Panc1 (cell line): Measurements from ENCODE around the gene SPATA6L. TPM values are rescaled to one million over a fixed set of nuclear protein-coding genes. Genes with fewer than 3 reads are reported as not detected.

ENCODE experiments used
- ATAC-seq: fragments of 200-7000 bp; cut with Tn5 transposase; 2 replicates; pipeline ENCODE4 v1.9.1; 2020; ENCODE audit warnings: mild to moderate bottlenecking, moderate library complexity
- BruUV-seq: library from RNA; stranded (reverse); fragments of 400-500 nt; replicated peaks from 2 replicates; lab custom pipeline; 2021; lab: Mats Ljungman, UMichigan
- CTCF ChIA-PET: fragments of 300-600 bp; sonication (Branson Sonifier 250); formaldehyde crosslinking; loops from one replicate; lab custom pipeline; 2022; ENCODE audit warnings: antibody characterized with exemption; lab: Charles Lee
- POLR2A ChIA-PET: fragments of 300-600 bp; sonication (Branson Sonifier 250); formaldehyde crosslinking; loops from one replicate; lab custom pipeline; 2022; ENCODE audit warnings: antibody characterized with exemption; lab: Charles Lee
- DNase-seq: peaks from one replicate; pipeline ENCODE4 v3.0.0-alpha.2; 2010; ENCODE audit warnings: low read depth, low spot score
- H3K27ac ChIP-seq: 2 replicates; pipeline ENCODE4 v1.5.1; 2011; ENCODE audit warnings: mild to moderate bottlenecking, low read length, inconsistent platforms
- H3K27me3 ChIP-seq: fragments of 200-500 bp; sonication (Bioruptor generic); 2 replicates; pipeline ENCODE4 v1.6.0; 2014; ENCODE audit warnings: low read length, inconsistent platforms; ENCODE audit not compliant: control insufficient read depth, insufficient read depth
- H3K36me3 ChIP-seq: fragments of 200-500 bp; sonication (Bioruptor generic); 2 replicates; pipeline ENCODE4 v1.5.1; 2014; ENCODE audit warnings: inconsistent platforms, mild to moderate bottlenecking, low read length, moderate library complexity; ENCODE audit not compliant: control insufficient read depth, insufficient read depth
- H3K4me1 ChIP-seq: 2 replicates; pipeline ENCODE4 v1.5.1; 2011; ENCODE audit warnings: inconsistent platforms, mild to moderate bottlenecking, low read length, moderate library complexity; ENCODE audit not compliant: control insufficient read depth, insufficient read depth
- H3K4me3 ChIP-seq, 2 experiments: 2 replicates each; pipeline ENCODE4 v1.5.1; 2011 to 2012; ENCODE audit warnings: low read depth in 2 of 2, low read length in 2 of 2, mild to moderate bottlenecking in 2 of 2, inconsistent platforms in 1 of 2, moderate library complexity in 1 of 2
- H3K9me3 ChIP-seq: fragments of 200-500 bp; sonication (Bioruptor generic); 2 replicates; pipeline ENCODE4 v1.5.1; 2014; ENCODE audit warnings: low read depth, mild to moderate bottlenecking, inconsistent platforms, low read length, moderate library complexity; ENCODE audit not compliant: control insufficient read depth, insufficient read depth
- POLR2AphosphoS5 ChIP-seq: IDR thresholded peaks from 2 replicates; pipeline ENCODE4 v1.6.1; 2012; ENCODE audit warnings: mild to moderate bottlenecking, low read depth, low read length, moderate library complexity
- SIN3A ChIP-seq: IDR thresholded peaks from 2 replicates; pipeline ENCODE4 v1.6.1; 2012; ENCODE audit warnings: low read depth, mild to moderate bottlenecking, low read length, moderate library complexity, borderline replicate concordance; ENCODE audit not compliant: insufficient read depth
- TCF7L2 ChIP-seq: IDR thresholded peaks from 2 replicates; pipeline ENCODE4 v1.6.1; 2011; ENCODE audit warnings: mild to moderate bottlenecking, low read depth, low read length, inconsistent platforms
- in situ Hi-C: cut with HindIII; loops from 2 replicates; pipeline ENCODE4 v1.10.0; 2016; ENCODE audit warnings: low sequenced_read_pairs, low pct_unique_long_range_greater_than_20kb
- intact Hi-C: fragments of 100-400 bp; cut with micrococcal nuclease; formaldehyde crosslinking; loops from one replicate; pipeline ENCODE4 v1.10.0; 2022; ENCODE audit not compliant: unreplicated experiment
- total RNA-seq: library from RNA; stranded (reverse); gene quantifications from one replicate; pipeline ENCODE4 v1.2.1, GENCODE V29; 2021; ENCODE audit not compliant: unreplicated experiment
- TF ChIP-seq, protein P1 (sequence below), 2 experiments: IDR thresholded peaks; 2 replicates each; pipeline ENCODE4 v1.6.1; 2011 to 2012; ENCODE audit warnings: low read depth in 2 of 2, control low read depth in 1 of 2, low read length in 1 of 2, mild to moderate bottlenecking in 1 of 2, moderate library complexity in 1 of 2; ENCODE audit not compliant: insufficient read depth in 1 of 2
- TF ChIP-seq, protein P2 (sequence below): fragments of 450-650 bp; IDR thresholded peaks from 2 replicates; pipeline ENCODE4 v1.5.1; 2017; ENCODE audit warnings: mild to moderate bottlenecking

Gene SPATA6L
- total RNA-seq, 1 experiment from 2014 or later: 0.13 TPM

DNA sequence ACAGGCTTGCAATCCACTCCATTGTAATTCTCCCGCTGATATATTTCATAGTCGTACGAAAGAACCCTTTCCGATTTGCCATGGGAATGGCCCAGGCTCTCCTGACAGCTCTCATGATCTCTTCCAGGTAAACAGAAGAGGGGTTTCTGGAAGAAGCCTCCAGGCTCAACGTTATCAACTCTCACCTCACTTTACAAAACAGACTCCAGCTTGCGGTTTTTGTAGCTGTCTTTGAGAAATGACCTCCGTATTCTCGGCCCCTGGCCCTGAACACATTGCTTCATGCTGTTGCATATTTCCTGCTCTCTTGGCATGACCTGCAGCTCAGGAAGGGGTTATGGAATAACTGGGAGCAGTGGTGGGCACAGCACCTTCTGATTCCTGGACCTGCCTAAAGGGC lies 90.3 kb downstream of the SPATA6L start:
- H3K27me3 ChIP-seq: no peaks in the 10 kb centered on the region
- no peak for ATAC-seq
- BruUV-seq: no TSS peak
- DNase-seq: no peak
- CTCF ChIA-PET: no interaction called here
- in situ Hi-C loops (no loop called here), intact Hi-C loops (no loop called here)
- H3K4me3 ChIP-seq: no peak overlapping the region
- H3K4me1 ChIP-seq: no peaks in the 10 kb centered on the region
- no peaks in the 10 kb centered on the region for H3K36me3 ChIP-seq
- POLR2A ChIA-PET: no interaction called here
- TF ChIP-seq, protein P1, sequence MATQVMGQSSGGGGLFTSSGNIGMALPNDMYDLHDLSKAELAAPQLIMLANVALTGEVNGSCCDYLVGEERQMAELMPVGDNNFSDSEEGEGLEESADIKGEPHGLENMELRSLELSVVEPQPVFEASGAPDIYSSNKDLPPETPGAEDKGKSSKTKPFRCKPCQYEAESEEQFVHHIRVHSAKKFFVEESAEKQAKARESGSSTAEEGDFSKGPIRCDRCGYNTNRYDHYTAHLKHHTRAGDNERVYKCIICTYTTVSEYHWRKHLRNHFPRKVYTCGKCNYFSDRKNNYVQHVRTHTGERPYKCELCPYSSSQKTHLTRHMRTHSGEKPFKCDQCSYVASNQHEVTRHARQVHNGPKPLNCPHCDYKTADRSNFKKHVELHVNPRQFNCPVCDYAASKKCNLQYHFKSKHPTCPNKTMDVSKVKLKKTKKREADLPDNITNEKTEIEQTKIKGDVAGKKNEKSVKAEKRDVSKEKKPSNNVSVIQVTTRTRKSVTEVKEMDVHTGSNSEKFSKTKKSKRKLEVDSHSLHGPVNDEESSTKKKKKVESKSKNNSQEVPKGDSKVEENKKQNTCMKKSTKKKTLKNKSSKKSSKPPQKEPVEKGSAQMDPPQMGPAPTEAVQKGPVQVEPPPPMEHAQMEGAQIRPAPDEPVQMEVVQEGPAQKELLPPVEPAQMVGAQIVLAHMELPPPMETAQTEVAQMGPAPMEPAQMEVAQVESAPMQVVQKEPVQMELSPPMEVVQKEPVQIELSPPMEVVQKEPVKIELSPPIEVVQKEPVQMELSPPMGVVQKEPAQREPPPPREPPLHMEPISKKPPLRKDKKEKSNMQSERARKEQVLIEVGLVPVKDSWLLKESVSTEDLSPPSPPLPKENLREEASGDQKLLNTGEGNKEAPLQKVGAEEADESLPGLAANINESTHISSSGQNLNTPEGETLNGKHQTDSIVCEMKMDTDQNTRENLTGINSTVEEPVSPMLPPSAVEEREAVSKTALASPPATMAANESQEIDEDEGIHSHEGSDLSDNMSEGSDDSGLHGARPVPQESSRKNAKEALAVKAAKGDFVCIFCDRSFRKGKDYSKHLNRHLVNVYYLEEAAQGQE (IDR thresholded peaks at IDR 0.05; ENCODE audit: insufficient read depth in 1 of 2, low read depth in 2 of 2, low read length in 1 of 2): no peak
- no peak for TF ChIP-seq POLR2AphosphoS5
- TF ChIP-seq, protein P2, sequence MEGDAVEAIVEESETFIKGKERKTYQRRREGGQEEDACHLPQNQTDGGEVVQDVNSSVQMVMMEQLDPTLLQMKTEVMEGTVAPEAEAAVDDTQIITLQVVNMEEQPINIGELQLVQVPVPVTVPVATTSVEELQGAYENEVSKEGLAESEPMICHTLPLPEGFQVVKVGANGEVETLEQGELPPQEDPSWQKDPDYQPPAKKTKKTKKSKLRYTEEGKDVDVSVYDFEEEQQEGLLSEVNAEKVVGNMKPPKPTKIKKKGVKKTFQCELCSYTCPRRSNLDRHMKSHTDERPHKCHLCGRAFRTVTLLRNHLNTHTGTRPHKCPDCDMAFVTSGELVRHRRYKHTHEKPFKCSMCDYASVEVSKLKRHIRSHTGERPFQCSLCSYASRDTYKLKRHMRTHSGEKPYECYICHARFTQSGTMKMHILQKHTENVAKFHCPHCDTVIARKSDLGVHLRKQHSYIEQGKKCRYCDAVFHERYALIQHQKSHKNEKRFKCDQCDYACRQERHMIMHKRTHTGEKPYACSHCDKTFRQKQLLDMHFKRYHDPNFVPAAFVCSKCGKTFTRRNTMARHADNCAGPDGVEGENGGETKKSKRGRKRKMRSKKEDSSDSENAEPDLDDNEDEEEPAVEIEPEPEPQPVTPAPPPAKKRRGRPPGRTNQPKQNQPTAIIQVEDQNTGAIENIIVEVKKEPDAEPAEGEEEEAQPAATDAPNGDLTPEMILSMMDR: no peak
- TF ChIP-seq SIN3A: no peak
- no peak for TF ChIP-seq TCF7L2
- H3K27ac ChIP-seq: no peak overlapping the region
- no peaks in the 10 kb centered on the region for H3K9me3 ChIP-seq

DNA sequence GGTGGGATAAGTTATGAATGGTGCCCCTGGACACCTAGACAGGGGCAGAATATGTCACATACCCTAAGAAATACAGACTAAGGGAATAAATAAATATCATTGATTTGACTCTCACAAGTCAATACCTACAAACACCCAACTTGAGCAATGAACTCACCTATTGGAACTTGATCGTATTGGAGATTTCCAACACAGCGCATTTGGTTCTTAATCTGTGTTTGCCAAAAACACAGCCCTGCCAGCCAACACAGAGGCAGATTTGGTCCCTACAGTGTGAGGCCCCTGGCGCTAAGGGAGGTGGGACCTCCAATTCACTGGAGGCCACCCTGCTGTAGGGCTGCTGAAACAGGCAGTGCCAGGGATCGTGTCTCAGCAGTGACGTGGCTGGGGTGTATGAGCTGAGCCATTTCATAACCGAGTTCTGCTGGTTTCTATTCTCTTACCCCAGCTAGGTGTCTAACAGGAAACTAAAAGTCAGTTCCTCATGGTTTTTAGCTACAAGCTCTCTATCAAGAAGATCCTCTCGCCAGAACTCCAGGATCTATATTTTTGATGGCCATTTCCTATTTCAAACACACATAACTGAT lies 91.5 kb downstream of the SPATA6L start:
- ATAC-seq: no peak

More for the DNA sequence above, 91.5 kb downstream of the SPATA6L start:
- BruUV-seq: no TSS peak
- no peaks in the 10 kb centered on the region for H3K4me1 ChIP-seq
- H3K9me3 ChIP-seq: no peaks in the 10 kb centered on the region
- H3K36me3 ChIP-seq: no peaks in the 10 kb centered on the region
- in situ Hi-C loops (no loop called here), intact Hi-C loops (no loop called here)
- TF ChIP-seq, protein P2: no peak
- TF ChIP-seq POLR2AphosphoS5 (no peak), TCF7L2 (no peak), SIN3A (no peak)
- TF ChIP-seq, protein P1 (IDR thresholded peaks at IDR 0.05; ENCODE audit: insufficient read depth in 1 of 2, low read depth in 2 of 2, low read length in 1 of 2): no peak
- H3K27me3 ChIP-seq: no peaks in the 10 kb centered on the region
- DNase-seq: no peak
- H3K27ac ChIP-seq: no peak overlapping the region
- ChIA-PET POLR2A (no interaction called here), CTCF (no interaction called here)
- H3K4me3 ChIP-seq: no peak overlapping the region
